ENCODE data around the gene ARHGAP24.
"Not testable (repeated sequence)": the region's sequence is repeated elsewhere in the genome, so short reads cannot be mapped to it uniquely, and the experiment has no call there.

Gene ARHGAP24

GRCh38 chr4:85873566-85873965 is 398.6 kb downstream of the ARHGAP24 start:
- no peak for DNase-seq

GRCh38 chr4:85879518-85879917 is 404.6 kb downstream of the ARHGAP24 start:
- no peak for DNase-seq

GRCh38 chr4:85883180-85883579 is 408.2 kb downstream of the ARHGAP24 start:
- no peak for DNase-seq

GRCh38 chr4:85884251-85884650 is 409.3 kb downstream of the ARHGAP24 start:
- DNase-seq = no peak

- DNase-seq = no peak
Observed at GRCh38 chr4:85886665-85887064, 411.7 kb downstream of the ARHGAP24 start.

GRCh38 chr4:85889314-85889713 is 414.4 kb downstream of the ARHGAP24 start:
- no peak for DNase-seq

- DNase-seq = no peak
Observed at GRCh38 chr4:85895755-85896154, 420.8 kb downstream of the ARHGAP24 start.

GRCh38 chr4:85898231-85898630 is 423.3 kb downstream of the ARHGAP24 start:
- no peak for DNase-seq

GRCh38 chr4:85901500-85901899 is 426.6 kb downstream of the ARHGAP24 start:
- no peak for DNase-seq

GRCh38 chr4:85902647-85903046 is 427.7 kb downstream of the ARHGAP24 start:
- not testable (repeated sequence) for DNase-seq

GRCh38 chr4:85905761-85906160 is 430.8 kb downstream of the ARHGAP24 start:
- no peak for DNase-seq

GRCh38 chr4:85907001-85907400 is 432.1 kb downstream of the ARHGAP24 start:
- DNase-seq = no peak

GRCh38 chr4:85909851-85910250 is 434.9 kb downstream of the ARHGAP24 start:
- no peak for DNase-seq

GRCh38 chr4:85910985-85911384 is 436.0 kb downstream of the ARHGAP24 start:
- no peak for DNase-seq

- DNase-seq = no peak
Observed at GRCh38 chr4:85913931-85914694, 439.2 kb downstream of the ARHGAP24 start.

- not testable (repeated sequence) for DNase-seq
Observed at GRCh38 chr4:85915570-85915969, 440.6 kb downstream of the ARHGAP24 start.

- no peak for DNase-seq
Observed at GRCh38 chr4:85919200-85919887, 444.4 kb downstream of the ARHGAP24 start.

- no peak for DNase-seq
Observed at GRCh38 chr4:85925071-85925470, 450.1 kb downstream of the ARHGAP24 start.

GRCh38 chr4:85928775-85929591 is 454.0 kb downstream of the ARHGAP24 start:
- no peak for DNase-seq

- no peak for DNase-seq
Observed at GRCh38 chr4:85929961-85930665, 455.2 kb downstream of the ARHGAP24 start.

- DNase-seq = no peak
Observed at GRCh38 chr4:85932500-85933290, 457.7 kb downstream of the ARHGAP24 start.

- no peak for DNase-seq
Observed at GRCh38 chr4:85933291-85933640, 458.3 kb downstream of the ARHGAP24 start.

Measured in NCI-H146 (cell line).